GM12873 (cell line): ENCODE data around the gene SPATC1L.

Experiments
- TF ChIP-seq, protein P1 (sequence below): IDR thresholded peaks from 2 replicates; pipeline ENCODE4 v1.5.1; 2012; ENCODE audit warnings: low read depth, mild to moderate bottlenecking, moderate library complexity, low read length, control low read depth; ENCODE audit not compliant: insufficient read depth; ENCODE audit errors: missing control alignments

SPATC1L gene

GRCh38 chr21:46111193-46111571, 73.1 kb downstream of the SPATC1L start:
- TF ChIP-seq, protein P1, sequence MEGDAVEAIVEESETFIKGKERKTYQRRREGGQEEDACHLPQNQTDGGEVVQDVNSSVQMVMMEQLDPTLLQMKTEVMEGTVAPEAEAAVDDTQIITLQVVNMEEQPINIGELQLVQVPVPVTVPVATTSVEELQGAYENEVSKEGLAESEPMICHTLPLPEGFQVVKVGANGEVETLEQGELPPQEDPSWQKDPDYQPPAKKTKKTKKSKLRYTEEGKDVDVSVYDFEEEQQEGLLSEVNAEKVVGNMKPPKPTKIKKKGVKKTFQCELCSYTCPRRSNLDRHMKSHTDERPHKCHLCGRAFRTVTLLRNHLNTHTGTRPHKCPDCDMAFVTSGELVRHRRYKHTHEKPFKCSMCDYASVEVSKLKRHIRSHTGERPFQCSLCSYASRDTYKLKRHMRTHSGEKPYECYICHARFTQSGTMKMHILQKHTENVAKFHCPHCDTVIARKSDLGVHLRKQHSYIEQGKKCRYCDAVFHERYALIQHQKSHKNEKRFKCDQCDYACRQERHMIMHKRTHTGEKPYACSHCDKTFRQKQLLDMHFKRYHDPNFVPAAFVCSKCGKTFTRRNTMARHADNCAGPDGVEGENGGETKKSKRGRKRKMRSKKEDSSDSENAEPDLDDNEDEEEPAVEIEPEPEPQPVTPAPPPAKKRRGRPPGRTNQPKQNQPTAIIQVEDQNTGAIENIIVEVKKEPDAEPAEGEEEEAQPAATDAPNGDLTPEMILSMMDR = no peak
